CD1c-positive myeloid dendritic cell (primary cell): ENCODE results near the gene CYP2J2.
"Not testable (repeated sequence)": the region's sequence is repeated elsewhere in the genome, so short reads cannot be mapped to it uniquely, and the experiment has no call there.

ENCODE experiments used
- DNase-seq: peaks from one replicate; pipeline ENCODE4 v3.0.0-alpha.2; 2016; ENCODE audit errors: extremely low spot score

CYP2J2 gene

DNA sequence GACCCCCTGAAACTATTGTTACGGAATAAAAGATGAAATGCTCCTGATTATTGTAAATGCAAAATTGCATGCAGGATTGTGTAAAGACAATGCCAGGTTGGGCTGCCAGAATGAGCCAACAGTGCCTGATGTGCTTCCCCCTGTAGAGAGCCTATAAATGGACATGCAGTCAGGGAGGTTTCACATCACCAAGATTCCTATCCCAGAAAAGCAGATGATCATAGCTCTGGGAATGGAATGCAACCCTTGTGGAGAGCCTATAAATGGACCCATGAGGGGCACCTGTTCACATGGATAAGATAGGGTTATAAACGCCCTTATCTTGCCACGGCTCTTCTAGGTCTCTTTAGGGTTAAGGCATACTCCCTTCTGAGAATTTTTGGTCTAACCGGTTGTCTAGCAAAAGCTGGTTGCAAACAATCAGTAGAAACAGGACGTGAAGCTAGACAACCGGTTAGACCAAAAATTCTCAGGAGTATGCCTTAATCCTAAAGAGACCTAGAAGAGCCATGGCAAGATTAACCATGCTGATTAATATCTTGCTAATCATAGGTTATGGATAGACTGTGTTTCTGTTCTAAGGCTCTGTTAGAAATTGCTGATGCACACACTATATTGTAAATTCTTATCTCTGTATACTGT is 5.2 kb downstream of the CYP2J2 start:
- DNase-seq: not testable (repeated sequence)

DNA sequence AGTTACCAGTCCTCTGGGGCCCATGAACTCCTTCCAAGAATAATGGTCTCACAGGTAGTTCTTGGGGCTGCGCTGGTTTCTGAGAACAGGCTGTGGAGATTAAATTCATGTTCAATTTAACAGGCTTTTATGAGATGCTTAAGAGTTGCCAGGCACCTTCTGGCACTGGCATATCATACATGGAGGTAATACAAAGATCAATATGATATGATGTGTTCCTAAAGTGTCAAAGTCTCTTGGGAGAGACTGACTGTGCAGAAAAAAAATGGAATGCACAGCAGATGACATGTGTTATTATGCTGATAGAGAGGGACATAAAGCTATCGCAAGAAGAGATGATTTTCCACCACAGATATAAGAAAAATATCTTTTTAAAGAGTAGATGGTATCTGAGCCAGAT is 6.8 kb downstream of the CYP2J2 start:
- DNase-seq: no peak

- DNase-seq: no peak
These were observed 8.8 kb downstream of the CYP2J2 start for GRCh38 chr1:59917785-59918180.

GRCh38 chr1:59917026-59917784 is 9.4 kb downstream of the CYP2J2 start:
- no peak for DNase-seq

DNA sequence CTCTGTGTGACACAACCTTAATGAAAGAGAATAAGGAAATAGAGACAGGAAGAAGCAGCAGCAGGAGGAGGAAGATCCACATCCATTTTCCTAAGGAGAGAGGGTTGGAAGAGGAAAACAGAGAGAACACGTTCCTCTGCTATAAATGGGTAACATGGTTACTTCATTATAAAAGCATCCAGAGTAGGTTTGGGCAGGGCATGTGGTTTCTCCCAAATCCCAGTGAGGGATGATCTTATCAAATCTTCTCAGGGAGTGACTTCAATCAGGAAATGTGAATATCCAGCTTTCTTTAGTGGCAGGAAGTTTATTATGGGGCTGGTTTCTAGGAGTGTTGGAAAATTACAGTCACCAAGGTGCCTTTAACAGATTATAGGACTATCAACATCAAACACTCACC is 11.1 kb downstream of the CYP2J2 start:
- DNase-seq: no peak

- DNase-seq: not testable (repeated sequence)
These were observed 11.7 kb downstream of the CYP2J2 start for GRCh38 chr1:59914791-59915286.

DNA sequence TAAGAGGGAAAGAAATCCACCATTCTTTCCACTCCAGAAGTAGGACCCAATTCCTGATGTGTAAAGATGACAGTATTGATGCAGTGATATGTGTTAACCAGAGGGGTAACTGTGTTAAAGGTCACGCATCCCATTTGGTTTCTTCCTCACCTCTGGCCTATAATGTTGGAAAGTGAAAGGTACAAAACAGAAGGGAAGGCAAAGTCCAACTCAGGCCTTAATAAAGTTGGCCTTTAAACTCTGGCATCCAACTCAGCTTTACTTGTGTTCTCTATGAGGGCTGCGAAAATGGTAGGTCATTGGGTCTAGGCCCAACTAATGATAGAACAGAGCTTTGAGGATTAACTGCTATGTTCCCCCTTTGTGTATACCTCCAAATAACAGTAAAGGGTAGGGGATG is 17.9 kb downstream of the CYP2J2 start:
- DNase-seq: no peak

- DNase-seq: no peak
These were observed 18.5 kb downstream of the CYP2J2 start for GRCh38 chr1:59908084-59908483.

DNA sequence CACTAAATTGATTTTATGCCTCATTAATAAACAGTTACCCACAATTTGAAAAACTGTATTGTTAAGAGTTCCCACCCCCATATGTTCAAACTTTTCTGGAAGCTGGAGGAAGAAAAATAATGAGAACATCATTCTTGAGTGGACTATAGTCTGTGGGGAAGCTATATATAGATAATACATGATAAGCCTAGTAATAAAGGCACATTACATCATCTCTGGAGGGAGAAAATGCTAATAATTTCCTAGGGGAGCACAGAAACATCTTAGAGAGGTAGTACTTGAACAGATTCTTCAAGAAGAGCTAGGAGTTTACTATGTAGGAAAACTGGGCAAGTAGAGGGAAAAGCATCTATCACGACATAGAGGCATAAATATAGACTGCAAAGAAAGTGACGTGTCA is 19.6 kb downstream of the CYP2J2 start:
- DNase-seq: no peak

DNA sequence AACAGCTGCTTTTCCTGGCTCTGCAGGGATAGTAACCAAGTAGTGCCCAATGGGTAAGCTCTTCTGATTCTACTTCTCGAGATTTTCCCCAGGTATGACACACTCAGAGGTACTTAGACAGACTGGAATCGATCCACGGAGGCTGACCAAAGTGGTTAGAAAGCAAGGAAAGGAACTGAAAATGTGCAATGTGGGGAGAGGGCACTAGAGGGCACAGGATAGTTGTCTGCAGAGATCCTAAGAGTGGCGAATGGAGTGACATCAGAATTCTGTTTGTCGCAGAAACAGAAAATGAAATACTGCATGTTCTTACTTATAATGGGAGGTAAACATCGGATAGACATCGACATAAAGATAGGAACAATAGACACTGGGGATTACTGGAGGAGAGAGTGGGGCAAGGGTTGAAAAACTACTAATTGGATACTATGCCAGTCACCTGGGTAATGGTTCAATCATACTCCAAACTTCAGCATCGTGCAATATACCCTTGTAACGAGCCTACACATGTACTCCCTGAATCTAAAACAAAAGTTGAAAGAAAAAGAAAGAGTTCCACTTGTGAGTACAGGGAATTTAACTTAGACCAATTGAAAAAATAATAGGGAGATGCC is 23.3 kb downstream of the CYP2J2 start:
- peak; percentile 9 for DNase-seq

- DNase-seq: no peak
These were observed 24.7 kb downstream of the CYP2J2 start for GRCh38 chr1:59901770-59902388.

GRCh38 chr1:59900640-59901039 is 25.9 kb downstream of the CYP2J2 start:
- no peak for DNase-seq

- DNase-seq: no peak
These were observed 27.6 kb downstream of the CYP2J2 start for GRCh38 chr1:59898927-59899326.

- DNase-seq: no peak
These were observed 29.4 kb downstream of the CYP2J2 start for GRCh38 chr1:59897165-59897564.

GRCh38 chr1:59892841-59893811 is 33.4 kb downstream of the CYP2J2 start:
- DNase-seq: no peak

GRCh38 chr1:59885160-59885832 is 41.3 kb downstream of the CYP2J2 start:
- DNase-seq: no peak

GRCh38 chr1:59880735-59881134 is 45.8 kb downstream of the CYP2J2 start:
- no peak for DNase-seq

GRCh38 chr1:59879996-59880505 is 46.5 kb downstream of the CYP2J2 start:
- DNase-seq: no peak

DNA sequence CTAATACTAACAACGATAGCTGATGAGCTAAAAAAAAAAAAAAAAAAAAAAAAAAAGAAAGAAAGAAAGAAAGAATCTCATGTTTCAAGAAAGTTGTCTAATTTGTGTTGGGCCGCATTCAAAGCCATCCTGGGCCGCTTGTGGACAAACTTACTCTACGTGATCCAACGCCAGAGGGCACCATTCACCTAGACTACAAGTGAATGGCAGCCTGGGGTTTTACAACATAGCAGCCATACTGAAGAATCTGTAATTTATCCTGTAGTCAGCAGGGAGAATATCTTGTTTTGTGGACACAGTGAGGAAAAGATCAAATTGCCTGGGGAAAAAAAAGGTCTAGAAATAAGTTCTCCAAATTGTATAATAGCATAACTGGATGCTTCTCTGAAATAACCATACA is 47.0 kb downstream of the CYP2J2 start:
- peak; percentile 10 for DNase-seq

DNA sequence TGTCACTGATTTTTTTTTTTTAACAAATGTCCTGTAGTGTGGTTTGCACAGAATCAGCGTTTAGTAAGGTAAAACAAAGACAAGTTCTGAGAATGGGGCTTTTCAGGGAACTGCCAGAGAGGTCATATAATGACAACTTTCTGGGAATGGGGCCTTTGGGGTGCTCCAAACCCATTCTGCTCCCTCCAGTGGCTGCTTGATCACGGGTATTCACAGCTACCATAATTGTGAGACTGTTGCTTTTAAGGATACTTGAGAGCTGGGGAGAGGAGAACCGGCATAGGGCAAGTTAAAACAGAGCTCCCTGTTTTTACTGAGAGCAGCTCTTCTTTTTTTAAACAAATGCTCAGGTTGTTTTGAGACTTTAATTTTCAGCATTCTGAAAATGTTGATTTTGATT is 48.2 kb downstream of the CYP2J2 start:
- no peak for DNase-seq
